T-helper 2 cell (primary cell): Measurements from ENCODE around the gene BLVRB.
"Not testable (repeated sequence)": the region's sequence is repeated elsewhere in the genome, so short reads cannot be mapped to it uniquely, and the experiment has no call there.

Source experiments
- DNase-seq, 5 experiments: peaks; one replicate each; pipeline versions ENCODE4 v3.0.0 to v3.0.0-alpha.2; 2012 to 2022

BLVRB gene

DNA sequence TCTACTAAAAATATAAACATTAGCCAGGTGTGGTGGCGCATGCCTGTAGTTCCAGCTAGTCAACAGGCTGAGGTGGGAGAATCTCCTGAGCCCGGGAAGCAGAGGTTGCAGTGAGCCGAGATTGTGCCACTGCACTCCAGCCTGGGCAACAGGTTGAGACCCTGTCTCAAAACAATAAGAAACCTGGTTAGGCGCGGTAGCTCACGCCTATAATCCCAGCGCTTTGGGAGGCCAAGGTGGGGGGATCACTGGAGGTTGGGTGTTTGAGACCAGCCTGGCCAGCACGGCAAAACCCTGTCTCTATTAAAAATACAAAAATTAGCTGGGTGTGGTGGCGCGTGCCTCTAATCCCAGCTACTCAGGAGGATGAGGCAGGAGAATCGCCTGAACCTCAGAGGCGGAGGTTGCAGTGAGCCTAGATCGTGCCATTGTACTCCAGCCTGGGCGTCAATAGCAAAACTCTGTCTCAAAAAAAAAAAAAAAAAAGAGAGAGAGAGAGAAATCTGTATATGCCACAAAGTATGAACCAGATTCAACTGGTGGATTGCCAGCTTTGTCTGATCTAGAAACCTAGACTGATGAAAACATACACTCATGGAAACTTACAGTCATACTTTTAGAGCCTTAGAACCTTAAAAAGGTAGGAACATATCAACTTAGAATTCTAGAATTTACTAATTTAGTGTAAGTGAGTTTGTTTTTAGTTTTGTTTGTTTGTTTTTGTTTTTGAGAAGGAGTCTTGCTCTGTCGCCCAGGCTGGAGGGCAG, 10.5 kb upstream of the BLVRB start:
- peak in 1 of 5 experiments; percentile 21 for DNase-seq

DNA sequence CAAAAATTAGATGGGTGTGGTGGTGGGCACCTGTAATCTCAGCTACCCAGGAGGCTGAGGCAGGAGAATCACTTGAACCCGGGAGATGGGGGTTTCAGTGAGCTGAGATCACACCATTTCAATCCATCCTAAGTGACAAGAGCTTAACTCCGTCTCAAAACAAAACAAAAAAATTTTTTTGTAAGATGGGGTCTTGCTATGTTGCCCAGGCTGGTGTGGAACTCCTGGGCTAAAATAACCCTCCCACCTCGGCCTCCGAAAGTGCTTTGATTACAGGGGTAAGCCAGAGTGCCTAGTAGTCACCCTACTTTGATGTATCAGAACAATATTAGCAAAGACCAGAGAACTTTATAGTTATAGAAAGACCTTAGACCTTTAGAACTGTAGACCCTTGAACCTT, 9.2 kb upstream of the BLVRB start:
- no peak for DNase-seq

DNA sequence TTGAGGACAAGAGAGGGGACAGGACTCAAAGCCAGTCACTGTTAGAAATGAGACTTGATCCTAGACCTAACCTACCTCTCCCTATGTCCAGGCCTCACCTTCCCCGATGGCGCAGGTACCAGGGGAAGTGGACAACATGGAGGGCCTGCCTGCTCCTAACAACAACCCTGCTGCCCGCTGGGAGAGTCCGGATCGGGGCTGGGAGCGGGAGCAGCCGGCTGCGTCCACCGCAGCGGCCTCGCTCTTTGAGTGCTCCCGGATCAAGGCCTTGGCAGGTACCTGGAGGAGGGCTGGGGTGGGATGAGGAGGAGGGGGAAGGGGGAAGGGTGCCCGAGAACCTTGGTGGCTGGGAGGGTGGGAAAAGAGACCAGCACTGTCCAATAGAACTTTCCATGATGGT, 7.0 kb upstream of the BLVRB start:
- no peak for DNase-seq

DNA sequence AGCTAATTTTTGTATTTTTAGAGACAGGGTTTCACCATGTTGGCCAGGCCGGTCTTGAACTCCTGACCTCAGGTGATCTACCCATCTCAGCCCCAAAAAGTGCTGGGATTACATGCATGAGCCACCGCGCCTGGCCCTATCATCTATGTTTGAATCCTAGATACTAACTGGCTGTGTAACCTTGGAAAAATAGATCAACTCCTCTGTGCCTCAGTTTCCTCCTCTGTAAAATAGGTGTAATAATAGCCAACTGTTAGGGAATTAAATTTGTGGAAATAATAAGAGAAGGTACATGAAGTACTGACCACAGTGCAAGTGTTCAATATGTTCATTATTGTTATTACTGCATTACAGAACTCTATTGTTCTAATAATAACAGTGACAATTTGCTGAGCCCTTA, 5.6 kb upstream of the BLVRB start:
- no peak for DNase-seq

DNA sequence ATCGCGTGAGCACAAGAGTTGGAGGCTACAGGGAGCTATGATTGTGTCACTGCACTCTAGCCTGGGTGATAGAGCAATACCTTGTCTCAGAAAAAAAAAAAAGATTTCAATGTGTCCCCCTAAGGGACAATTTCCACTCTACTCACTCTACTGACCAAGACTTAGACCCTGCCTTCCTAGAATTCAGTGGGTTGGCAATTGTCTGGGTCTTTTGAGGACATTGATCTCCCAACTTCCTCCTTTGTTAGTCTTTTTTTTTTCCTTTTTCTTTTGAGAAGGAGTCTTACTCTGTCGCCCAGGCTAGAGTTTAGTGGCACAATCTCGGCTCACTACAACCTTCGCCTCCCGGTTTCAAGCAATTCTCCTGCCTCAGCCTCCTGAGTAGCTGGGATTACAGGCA, 3.5 kb upstream of the BLVRB start:
- DNase-seq = no peak

DNA sequence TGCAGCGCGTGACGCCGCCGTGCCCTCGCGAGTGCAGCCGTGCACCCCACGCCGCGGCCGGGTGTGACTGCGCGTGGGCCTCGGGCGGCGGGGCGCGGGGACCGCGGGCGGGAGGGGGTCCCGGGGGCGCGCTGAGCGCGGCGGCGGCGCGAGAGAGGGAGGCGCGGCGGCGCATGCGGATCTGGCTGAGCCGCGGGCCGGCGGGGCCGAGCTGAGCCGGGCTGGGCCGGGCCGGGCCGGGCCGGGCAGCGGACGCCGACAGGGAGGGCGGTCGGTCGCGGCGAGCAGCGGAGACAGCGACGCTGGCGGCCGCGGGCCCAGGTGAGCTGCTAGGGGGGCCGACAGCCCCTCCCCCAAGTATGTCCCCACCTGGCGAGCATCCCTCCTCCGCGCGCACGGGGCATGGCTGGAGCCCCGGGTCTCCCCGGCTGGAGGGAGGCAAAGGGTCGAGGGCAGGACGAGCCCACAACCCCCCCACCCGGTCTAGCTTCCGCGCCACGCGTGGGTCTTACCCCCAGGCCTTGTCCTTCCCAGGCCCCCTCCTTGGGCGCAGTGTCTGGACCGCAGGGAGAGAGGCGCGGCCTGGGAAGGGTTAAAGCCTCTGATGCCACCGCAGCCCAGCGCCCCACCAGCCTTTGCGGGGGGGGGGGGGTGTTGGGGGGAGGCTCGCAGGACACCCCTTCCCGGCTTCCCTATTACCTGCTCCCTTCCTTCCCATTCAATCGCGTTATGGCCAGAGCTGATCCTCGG, 1.6 kb upstream of the BLVRB start, which contains the start of gene SPTBN4:
TSS of gene SPTBN4 (plus strand) at position 17 of the 750 bp plus-strand sequence. CDS start 5,621 bp downstream, outside the sequence.
- no peak for DNase-seq

DNA sequence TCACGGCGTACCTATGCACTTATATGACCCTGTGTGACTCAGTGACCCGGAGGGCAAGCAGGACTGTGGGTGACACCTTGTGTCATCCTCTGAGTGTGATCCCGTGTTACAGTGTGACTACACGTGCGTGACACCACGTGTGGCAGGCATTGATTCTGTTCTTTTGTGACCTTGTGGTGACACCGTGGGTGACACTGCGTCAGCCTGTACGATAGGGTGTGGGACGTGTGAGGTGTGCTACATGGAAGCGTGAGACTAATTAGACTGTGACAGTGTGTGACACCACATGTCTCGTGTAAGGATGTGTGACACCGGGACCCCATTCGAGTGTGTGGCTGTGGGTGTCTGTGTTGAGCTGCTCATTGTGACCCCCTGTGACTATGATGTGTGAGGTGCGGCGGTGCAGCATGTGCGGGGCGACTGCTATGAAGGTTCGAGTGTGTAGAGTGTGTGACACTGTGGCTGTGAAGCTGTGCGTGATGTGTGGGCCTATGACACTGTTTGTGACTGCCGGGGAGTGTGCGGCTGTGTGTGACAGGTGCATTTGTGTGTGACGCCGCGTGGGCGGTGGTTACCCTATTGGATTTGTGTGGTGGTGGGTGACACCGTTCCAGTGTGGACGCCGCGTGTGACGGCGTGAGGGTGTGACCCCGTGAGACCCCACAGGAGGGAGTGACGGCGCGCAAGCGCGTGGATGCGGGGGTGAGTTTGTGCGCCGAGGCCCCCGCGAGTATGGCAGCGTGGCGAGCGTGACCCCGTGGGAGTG, 857 bp upstream of the BLVRB start:
- peak in 4 of 5 experiments; percentile 53 to 95 (median 74) for DNase-seq

DNA sequence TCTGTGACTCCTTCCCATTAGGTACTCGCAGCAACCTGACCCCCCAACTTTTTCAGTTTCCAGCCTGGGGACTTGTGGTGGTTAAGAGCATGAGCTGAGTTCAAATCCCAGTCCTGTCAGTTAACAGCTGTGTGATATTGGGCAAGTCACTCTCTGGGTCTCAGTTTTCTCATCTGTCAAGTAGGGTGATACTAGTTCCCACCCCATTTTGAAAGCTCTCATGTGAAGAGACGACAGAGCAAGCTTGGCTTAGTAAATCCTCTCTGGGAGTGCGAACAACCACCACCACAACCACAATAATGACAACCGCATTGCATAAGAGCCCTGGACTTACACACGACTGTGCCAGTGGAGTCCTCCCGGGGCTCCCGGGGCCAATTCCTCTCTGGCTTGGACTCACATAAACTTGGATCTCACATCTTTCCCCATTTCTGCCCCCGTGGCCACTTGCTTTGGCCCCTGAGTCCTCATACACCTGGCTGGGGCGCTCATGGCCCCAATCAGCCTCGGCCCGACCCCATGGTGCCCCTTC, 454 bp downstream of the BLVRB start:
- peak in 3 of 5 experiments; percentile 21 to 79 (median 60) for DNase-seq

DNA sequence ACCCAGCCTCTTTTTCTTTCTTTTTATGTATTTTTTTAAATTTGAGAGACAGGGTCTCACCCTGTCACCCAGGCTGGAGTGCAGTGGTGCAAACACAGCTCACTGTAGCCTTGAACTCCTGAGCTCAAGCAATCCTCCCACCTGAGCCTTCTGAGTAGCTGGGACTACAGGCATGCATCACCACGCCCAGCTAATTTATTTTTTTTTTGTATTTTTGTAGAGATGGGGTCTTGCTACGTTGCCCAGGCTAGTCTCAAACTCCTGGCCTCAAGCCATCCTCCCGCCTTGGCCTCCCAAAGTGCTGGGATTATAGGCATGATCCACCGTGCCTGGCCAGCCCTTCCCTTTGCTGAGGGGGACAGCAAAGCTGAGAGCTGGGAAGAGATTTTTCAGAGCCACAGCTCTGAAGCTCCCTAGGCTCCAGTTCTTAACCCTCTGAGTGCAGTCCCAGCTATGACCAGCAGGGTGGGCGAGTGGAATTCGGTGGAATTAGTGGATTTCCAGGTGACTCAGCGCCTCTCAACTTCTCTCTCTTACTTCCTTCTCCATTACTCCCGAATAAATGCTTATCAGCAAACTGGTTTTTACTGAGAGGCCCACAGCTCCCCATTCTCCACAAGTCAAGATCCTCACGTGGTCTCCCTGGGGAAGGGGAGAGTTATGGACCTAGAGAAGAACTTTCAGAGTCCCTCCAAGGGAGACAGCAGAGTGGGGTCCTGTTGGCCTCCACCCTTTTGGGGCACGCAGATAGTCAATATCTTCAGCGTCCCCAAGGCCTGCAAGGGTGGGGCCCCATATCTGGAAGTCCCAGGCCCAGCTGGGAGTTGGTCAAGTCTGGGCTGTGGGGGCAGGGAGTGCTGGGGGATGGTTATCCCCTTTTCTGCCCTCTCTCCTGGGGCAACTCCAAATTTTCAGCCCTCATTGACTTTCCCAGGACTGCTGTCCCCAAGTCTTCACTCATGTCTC, 1.2 kb downstream of the BLVRB start:
- DNase-seq = peak; percentile 40 to 63 (median 52)

DNA sequence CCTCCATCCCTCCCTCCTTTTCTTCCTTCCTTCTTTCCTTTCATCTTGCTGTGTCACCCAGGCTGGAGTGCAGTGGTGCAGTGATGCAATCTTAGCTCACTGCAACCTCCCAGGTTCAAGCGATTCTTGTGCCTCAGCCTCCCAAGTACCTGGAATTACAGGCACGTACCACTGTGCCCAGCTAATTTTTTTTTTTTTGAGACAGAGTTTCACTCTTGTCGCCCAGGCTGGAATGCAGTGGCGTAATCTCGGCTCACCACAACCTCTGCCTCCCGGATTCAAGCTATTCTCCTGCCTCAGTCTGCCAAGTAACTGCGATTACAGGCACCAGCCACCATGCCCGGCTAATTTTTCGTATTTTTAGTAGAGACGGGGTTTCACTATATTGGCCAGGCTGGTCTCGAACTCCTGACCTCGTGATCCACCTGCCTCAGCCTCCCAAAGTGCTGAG, 1.9 kb downstream of the BLVRB start:
- not testable (repeated sequence) for DNase-seq

DNA sequence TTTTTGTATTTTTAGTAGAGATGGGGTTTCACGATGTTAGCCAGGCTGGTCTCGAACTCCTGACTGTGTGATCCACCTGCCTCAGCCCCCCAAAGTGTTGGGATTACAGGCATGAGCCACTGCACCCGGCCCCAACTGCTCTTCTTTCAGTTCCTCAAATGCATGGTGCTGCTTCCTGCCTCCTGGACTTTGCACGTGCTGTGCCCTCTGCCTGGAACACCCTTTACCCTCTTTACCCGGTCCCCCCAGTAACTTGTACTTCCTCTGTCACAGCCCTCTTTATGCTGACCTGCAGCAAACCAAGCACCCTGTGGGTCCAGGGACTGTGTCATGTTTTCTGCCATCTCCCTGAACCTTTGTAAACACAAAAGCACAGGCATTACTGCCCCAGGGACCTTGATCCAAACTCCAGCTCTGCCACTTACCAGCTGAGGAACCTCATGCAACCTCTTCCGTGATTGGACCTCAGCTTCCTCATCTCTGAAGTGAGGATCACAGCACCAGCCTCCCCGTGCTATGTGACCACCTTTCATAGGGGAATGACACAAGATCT, 3.8 kb downstream of the BLVRB start:
- DNase-seq = no peak

DNA sequence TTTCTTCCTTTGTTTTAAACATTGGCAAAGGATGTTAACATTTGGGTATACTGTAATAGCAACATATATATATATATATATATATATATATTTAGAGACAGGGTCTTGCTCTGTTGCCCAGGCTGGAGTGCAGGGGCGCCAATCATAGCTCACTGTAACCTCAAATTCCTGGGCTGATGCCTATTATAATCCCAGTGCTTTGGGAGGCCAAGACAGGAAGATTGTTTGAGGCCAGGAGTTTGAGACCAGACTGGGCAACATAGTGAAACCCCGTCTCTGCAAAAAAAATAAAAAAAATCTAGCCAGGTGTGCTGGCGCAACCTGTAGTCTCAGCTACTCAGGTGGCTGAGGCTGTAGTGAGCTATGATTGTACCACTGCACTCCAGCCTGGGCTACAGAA, 5.4 kb downstream of the BLVRB start:
- no peak for DNase-seq

DNA sequence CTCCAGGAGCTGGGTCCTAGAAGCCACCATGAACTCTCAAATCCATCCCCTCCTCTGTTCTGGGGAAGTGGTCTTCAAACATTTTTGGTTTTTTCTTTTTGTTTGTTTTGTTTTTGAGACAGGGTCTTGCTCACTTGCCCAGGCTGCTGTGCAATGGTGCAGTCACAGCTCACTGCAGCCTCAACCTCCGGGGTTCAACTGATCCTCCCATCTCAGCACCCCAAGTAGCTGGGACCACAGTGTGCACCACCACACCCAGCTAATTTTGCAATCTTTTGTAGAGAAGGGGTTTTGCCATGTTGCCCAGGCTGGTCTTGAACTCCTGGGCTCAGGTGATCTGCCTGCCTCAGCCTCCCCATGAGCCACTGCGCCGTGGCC, 7.0 kb downstream of the BLVRB start:
- DNase-seq = no peak

DNA sequence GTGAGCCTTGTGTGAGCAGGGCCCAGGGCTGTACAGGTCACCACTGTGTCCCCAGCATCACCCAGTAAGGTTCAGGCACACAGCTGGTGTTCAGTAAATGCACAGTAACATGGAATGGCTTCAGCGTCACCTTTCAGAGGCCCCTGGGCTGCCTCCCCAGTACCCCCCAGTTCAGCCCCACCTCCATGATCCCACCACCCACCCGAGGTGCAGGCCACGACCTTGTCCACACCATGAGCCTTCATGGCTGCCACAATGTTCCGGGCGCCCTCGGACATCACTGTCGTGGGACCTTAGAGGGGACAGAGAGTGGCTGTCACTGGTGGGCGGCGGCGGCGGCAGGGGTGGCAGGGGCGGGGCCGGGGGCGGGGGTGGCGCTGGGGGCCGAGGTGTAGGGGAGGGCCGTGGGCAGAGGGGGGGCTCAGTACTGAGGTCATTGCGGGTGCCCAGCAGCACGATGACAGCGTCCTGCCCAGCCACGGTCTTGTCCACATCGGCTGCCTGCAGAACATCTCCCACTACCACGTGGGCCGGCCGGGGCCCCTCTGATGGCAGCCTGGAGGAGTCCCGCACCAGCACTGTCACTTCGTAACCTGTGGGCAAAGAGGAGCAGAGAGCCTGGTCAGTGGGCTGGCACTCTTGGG, 7.5 kb downstream of the BLVRB start:
- no peak for DNase-seq

DNA sequence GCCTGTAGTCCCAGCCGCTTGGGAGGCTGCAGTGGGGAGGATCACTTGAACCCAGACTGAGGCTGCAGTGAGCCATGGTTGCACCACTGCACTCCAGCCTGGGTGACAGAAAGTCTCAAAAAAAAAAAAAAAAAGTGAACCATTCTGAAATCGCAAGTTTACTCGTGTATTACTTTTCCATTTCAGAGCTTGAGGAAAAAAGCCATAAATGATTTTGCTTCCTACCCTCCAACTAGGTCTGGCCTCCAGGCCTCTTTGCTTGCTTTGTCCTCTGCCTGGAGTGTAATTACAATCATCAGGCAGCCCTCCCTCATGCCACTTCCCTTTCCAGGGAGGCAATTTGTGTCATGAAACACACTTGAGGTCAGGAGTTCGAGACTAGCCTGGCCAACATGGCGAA, 8.5 kb downstream of the BLVRB start:
- DNase-seq = no peak

DNA sequence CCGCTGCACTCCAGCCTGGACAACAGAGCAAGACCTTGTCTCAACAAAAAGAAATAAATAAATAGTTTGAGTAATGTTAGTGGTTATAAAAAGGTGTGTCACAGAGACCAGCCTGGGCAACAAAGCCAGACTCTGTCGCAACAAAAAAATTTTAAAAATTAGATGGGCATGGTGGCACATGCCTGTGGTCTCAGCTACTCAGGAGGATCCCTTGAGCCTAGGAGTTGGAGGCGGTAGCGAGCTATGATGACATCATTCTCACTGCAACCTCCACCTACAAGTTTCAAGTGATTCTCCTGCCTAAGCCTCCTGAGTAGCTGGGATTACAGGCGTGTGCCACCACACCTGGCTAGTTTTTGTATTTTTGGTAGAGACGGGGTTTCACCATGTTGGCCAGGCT, 11.6 kb downstream of the BLVRB start:
- not testable (repeated sequence) for DNase-seq

DNA sequence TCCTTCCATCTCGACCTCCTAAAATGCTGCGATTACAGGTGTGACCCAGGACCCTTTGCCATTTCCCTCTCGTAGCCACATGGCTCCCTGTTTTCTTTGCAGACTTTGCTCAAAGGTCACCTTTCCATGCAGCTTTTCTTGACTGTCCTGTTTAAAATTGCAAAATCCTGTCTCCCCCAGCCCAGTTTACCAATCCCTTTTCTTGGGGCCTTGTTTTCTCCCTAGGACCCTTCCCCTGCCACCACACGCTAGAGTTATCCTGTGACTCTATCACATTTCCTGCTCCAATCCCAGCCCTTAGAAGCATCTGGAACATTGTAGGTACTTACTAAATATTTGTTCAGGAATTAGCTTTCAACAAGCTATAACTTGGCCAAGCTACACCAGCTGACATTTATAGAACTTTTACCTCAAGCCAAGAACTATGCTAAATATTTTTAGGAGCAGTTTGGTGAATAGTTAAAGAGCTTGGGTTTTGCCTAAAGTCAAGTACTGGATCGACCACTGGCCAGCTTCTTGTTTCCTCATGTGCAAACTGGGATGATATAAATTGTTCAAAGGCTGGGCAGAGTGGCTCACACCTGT, 12.3 kb downstream of the BLVRB start:
- DNase-seq = no peak

DNA sequence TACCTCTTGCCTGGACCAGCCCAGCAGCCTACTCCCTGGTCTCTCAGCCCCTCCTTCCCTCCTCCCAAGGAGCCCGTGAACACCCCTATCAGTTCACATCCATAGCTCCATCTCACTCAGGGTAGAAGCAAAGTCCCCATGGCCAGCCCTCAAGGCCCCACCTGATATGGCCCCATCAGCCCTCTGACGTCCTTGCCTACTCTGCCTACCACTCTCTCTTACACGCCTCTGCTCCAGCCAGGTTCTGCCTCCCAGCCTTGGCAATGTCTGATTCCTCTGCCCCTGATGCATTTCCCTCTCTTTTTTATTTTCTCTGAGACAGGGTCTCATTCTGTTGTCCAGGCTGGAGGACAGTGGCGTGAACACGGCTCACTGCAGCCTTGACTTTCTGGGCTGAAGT, 13.5 kb downstream of the BLVRB start:
- no peak for DNase-seq

DNA sequence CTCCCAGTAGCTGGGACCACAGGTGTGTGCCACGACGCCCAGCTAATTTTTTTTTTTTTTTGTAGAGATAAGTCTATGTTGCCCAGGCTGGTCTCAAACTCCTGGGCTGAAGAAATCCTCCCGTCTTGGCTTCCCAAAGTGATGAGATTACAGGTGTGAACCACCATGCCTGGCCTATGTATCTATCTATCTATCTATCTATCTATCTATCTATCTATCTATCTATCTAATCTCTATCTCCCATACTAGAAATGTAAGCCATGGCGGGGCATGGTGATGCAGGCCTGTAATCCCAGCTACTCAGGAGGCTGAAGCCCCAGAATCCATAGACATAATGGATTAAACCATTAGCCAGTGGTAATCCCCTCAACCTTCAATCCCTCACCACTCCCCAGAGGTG, 14.9 kb downstream of the BLVRB start:
- no peak for DNase-seq

DNA sequence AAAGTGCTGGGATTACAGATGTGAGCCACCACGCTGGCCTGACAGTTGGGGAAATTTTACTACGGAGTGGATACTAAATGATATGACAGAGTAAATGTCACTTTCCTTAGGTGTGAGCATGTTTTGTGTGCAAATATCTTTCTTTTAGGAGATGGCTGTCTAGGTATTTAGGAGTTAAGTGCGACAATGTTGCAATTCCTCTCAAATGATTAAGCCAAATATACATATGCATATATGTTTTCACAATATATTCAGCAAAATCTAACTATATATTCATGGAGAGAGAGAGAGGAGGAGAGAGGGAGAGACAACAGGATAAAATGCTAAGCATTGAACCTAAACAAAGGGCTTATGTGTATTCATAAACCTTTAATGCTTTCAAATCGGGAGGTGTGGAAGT, 16.0 kb downstream of the BLVRB start:
- no peak for DNase-seq
